Tibial artery (tissue), 4 donors: ENCODE measurements around the gene PLA2G4A.

ENCODE experiments used
- DNase-seq, 2 donors: peaks; one replicate each; pipeline ENCODE4 v3.0.0-alpha.2; 2019
- H3K27ac ChIP-seq, 2 donors: fragments of 200-600 bp; sonication (generic) in 1 of 2; 1 replicate in 1 of 2; 2 replicates in 1 of 2; pipeline ENCODE4 v1.5.1; 2018 to 2019; ENCODE audit warnings: mild to moderate bottlenecking in 1 of 2
- H3K27me3 ChIP-seq, 2 donors: fragments of 200-600 bp; sonication (generic) in 1 of 2; one replicate each; pipeline versions ENCODE4 v1.5.1 to v1.6.0; 2016 to 2019
- H3K36me3 ChIP-seq, 3 donors: fragments of 200-600 bp; sonication (generic) in 2 of 3; one replicate each; pipeline ENCODE4 v1.5.1; 2016 to 2019; ENCODE audit warnings: mild to moderate bottlenecking in 2 of 3
- H3K4me1 ChIP-seq, 4 donors: fragments of 200-600 bp; sonication (generic) in 2 of 4; 1 replicate in 3 of 4; 2 replicates in 1 of 4; pipeline ENCODE4 v1.5.1; 2016 to 2019
- H3K4me3 ChIP-seq, 2 donors: fragments of 200-600 bp; sonication (generic) in 1 of 2; 1 replicate in 1 of 2; 2 replicates in 1 of 2; pipeline ENCODE4 v1.5.1; 2018 to 2019; ENCODE audit warnings: mild to moderate bottlenecking in 2 of 2
- H3K9me3 ChIP-seq, 3 donors: fragments of 200-600 bp; sonication (generic) in 1 of 3; one replicate each; pipeline ENCODE4 v1.5.1; 2016 to 2019
- intact Hi-C: fragments of 100-400 bp; cut with DNase I; formaldehyde crosslinking; loops from one replicate; pipeline ENCODE4 v1.15.0; 2023; ENCODE audit warnings: low total_unique reads
- TF ChIP-seq, protein P1 (sequence below), 2 experiments: fragments of 200-600 bp in 1 of 2; fragments of 450-650 bp in 1 of 2; IDR thresholded peaks; one replicate each; pipeline ENCODE4 v1.5.1; 2017 to 2019; ENCODE audit warnings: antibody characterized with exemption in 2 of 2, mild to moderate bottlenecking in 1 of 2, moderate library complexity in 1 of 2

The PLA2G4A gene

DNA sequence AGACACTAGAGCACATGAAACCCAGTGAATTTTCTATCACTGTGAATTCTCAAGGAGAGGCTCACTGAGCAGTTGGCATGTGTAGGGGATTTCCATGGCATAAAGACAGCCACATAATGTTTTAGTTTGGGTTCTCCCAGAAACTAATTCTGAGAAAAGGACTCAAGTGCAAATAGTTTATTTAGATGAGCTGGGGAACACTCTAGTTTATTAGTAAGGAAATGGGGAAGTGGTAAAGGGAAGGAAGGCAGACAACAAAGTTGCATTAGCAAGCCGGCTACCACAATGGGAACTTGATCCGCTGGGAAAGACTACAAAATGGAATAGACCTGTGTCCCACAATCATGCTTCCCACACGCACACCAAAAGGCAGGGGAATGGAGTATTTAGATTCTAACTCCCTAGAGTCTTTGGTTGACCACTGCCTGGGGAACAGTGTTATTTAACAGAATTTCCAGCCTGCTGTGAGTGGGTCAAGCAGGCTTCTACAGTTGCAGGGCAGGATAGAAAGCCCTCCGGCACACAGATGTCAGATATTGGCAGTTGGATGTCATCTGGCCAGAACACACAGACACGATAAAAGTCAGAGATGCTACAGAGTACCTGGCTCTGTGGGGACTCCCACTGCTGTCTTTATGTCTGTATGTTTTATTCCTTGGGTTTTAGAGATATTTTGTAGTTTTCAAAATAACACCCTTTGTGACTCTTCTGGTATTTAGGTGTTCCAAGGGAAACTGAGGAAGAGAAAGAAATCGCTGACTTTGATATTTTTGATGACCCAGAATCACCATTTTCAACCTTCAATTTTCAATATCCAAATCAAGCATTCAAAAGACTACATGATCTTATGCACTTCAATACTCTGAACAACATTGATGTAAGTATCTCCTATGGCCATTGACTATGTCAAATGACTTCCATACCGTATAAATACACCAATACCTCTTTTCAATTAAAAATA lies 150.1 kb downstream of the PLA2G4A start:
- TF ChIP-seq, protein P1, sequence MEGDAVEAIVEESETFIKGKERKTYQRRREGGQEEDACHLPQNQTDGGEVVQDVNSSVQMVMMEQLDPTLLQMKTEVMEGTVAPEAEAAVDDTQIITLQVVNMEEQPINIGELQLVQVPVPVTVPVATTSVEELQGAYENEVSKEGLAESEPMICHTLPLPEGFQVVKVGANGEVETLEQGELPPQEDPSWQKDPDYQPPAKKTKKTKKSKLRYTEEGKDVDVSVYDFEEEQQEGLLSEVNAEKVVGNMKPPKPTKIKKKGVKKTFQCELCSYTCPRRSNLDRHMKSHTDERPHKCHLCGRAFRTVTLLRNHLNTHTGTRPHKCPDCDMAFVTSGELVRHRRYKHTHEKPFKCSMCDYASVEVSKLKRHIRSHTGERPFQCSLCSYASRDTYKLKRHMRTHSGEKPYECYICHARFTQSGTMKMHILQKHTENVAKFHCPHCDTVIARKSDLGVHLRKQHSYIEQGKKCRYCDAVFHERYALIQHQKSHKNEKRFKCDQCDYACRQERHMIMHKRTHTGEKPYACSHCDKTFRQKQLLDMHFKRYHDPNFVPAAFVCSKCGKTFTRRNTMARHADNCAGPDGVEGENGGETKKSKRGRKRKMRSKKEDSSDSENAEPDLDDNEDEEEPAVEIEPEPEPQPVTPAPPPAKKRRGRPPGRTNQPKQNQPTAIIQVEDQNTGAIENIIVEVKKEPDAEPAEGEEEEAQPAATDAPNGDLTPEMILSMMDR (IDR thresholded peaks at IDR 0.05): no peak
- intact Hi-C loops: no loop called here
- H3K36me3 ChIP-seq: no peaks in the 10 kb centered on the region
- no peaks in the 10 kb centered on the region for H3K27me3 ChIP-seq
- H3K9me3 ChIP-seq: no peaks in the 10 kb centered on the region
- no peaks in the 10 kb centered on the region for H3K4me1 ChIP-seq
- H3K27ac ChIP-seq: no peak overlapping the region
- DNase-seq: no peak
- H3K4me3 ChIP-seq: no peak overlapping the region

DNA sequence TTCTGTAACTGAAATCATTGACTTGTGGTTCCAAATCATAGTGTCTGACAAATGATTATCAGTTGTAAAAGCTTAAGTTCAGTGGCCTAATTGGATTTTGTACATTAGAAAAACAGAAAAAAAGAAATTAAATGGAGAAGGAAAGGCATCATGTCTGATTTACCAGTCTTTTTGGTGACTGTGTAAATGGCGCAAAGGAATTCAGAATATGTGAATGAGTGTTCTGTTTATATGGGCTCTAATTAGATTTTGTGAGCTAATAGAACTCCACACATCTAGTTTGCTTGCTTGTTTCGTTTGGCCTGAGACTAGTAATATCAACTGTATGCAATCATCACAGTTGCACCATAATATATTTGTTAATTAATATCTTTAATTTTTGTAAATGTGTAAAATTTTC lies 151.7 kb downstream of the PLA2G4A start:
- intact Hi-C loops: loop anchor here (10.0 kb wide), 1 partner anchor 576 kb away; no protein-coding TSS in a partner anchor
- no peak overlapping the region for H3K27ac ChIP-seq
- no peak for DNase-seq

DNA sequence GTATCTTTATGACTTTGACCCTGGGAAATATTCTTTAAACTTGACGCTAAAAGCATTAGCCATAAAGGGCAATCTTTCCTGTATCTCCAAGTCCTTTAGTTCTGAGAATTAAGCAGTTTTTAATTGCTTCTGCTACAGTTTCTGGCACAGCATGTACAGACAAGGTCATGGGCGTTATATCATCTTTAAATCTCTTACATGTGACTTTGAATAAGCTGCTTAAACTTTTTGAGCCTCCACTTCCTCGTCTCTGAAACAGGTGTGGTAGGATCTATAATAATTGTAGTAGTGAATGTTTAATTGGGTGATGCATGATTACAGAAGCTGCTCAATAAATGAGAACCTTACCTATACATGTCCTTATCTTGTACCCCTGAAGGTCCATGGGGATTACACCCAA lies 153.4 kb downstream of the PLA2G4A start:
- no peak for DNase-seq
- no peaks in the 10 kb centered on the region for H3K27me3 ChIP-seq
- no peak overlapping the region for H3K4me3 ChIP-seq
- H3K27ac ChIP-seq: no peak overlapping the region
- no peaks in the 10 kb centered on the region for H3K4me1 ChIP-seq
- TF ChIP-seq, protein P1 (IDR thresholded peaks at IDR 0.05): no peak
- no peaks in the 10 kb centered on the region for H3K9me3 ChIP-seq
- H3K36me3 ChIP-seq: no peaks in the 10 kb centered on the region
- intact Hi-C loops: loop anchor here (10.0 kb wide), 1 partner anchor 577 kb away; no protein-coding TSS in a partner anchor

More for the DNA sequence above, 151.7 kb downstream of the PLA2G4A start:
- Histone ChIP-seq H3K9me3 (no peaks in the 10 kb centered on the region), H3K4me3 (no peak overlapping the region), H3K4me1 (no peaks in the 10 kb centered on the region), H3K27me3 (no peaks in the 10 kb centered on the region), H3K36me3 (no peaks in the 10 kb centered on the region)
- TF ChIP-seq, protein P1 (IDR thresholded peaks at IDR 0.05): no peak

DNA sequence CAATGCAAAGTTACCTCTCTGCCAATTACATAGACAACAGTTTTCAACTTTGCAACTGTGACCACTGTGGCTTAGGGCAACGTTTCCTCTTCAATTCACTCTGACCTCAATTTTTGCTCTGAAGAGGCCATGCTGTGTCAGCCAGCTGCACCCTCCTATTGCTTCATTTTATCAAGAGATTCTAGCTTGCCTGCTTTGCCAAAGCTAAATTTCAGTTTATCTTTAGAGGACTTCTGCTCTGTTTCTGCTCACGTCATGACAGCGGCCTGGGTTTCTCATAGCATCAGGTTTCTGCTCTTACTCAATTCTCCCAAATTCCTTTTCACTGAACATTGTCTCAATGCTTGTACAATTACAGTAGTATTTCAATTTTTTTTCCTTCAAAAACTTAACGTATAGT lies 154.6 kb downstream of the PLA2G4A start:
- TF ChIP-seq, protein P1 (IDR thresholded peaks at IDR 0.05): no peak
- no peaks in the 10 kb centered on the region for H3K36me3 ChIP-seq
- H3K4me3 ChIP-seq: no peak overlapping the region
- intact Hi-C loops: loop anchor here (10.0 kb wide), 1 partner anchor 579 kb away; no protein-coding TSS in a partner anchor
- H3K27me3 ChIP-seq: no peaks in the 10 kb centered on the region
- no peaks in the 10 kb centered on the region for H3K9me3 ChIP-seq
- no peak overlapping the region for H3K27ac ChIP-seq
- no peaks in the 10 kb centered on the region for H3K4me1 ChIP-seq
- DNase-seq: no peak

DNA sequence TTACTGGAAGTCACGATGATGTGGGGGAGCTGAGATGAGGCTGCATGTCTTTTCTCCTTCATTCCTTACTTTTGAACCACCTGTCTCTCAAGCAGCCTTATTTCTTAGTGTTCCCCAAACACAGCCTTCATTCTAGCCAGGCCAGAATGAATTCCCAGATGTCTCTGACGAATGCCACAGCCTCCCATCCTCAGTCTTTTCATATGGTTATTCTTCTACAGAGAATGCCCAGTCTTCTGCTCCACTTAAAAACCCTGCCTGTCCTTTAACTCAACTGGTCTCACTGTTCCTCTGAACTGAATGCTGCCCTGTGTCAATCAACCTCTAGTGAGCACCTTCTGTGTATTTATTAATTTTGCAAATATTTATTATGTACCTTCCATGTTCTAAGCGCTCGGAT lies 156.2 kb downstream of the PLA2G4A start:
- H3K4me3 ChIP-seq: no peak overlapping the region
- H3K36me3 ChIP-seq: no peaks in the 10 kb centered on the region
- no peaks in the 10 kb centered on the region for H3K9me3 ChIP-seq
- no peak overlapping the region for H3K27ac ChIP-seq
- DNase-seq: no peak
- TF ChIP-seq, protein P1 (IDR thresholded peaks at IDR 0.05): no peak
- H3K4me1 ChIP-seq: no peaks in the 10 kb centered on the region
- intact Hi-C loops: loop anchor here (5.0 to 10.0 kb wide), 2 partner anchors 378 to 580 kb away; no protein-coding TSS in a partner anchor
- no peaks in the 10 kb centered on the region for H3K27me3 ChIP-seq
